Fibroblast of skin of abdomen (primary cell): ENCODE results near the gene NRTN.

Source experiments
- DNase-seq: peaks from one replicate; pipeline ENCODE4 v3.0.0-alpha.2; 2013

NRTN gene

GRCh38 chr19:5814852-5815246 lies 10.0 kb downstream of the NRTN start:
- no peak for DNase-seq

GRCh38 chr19:5817218-5817617 lies 12.4 kb downstream of the NRTN start:
- DNase-seq, result no peak

GRCh38 chr19:5818594-5818993 lies 13.7 kb downstream of the NRTN start:
- no peak for DNase-seq

- DNase-seq, result no peak
Observed at GRCh38 chr19:5820785-5821184, 15.9 kb downstream of the NRTN start.

- DNase-seq, result no peak
Observed at GRCh38 chr19:5821521-5822180, 16.8 kb downstream of the NRTN start.

- no peak for DNase-seq
Observed at GRCh38 chr19:5822181-5822844, 17.4 kb downstream of the NRTN start.

GRCh38 chr19:5823579-5824281 lies 18.9 kb downstream of the NRTN start:
- no peak for DNase-seq

GRCh38 chr19:5824751-5825150 lies 19.9 kb downstream of the NRTN start:
- no peak for DNase-seq

- no peak for DNase-seq
Observed at GRCh38 chr19:5825178-5825577, 20.3 kb downstream of the NRTN start.

- DNase-seq, result peak; percentile 51
Observed at GRCh38 chr19:5826531-5827341, 21.9 kb downstream of the NRTN start.

GRCh38 chr19:5827342-5827890 lies 22.5 kb downstream of the NRTN start:
- DNase-seq, result no peak

- DNase-seq, result peak; percentile 94
Observed at GRCh38 chr19:5827891-5828660, 23.2 kb downstream of the NRTN start.

- DNase-seq, result peak; percentile 14
Observed at GRCh38 chr19:5828661-5829566, 24.0 kb downstream of the NRTN start.

GRCh38 chr19:5829567-5830310 lies 24.9 kb downstream of the NRTN start:
- DNase-seq, result no peak

- DNase-seq, result no peak
Observed at GRCh38 chr19:5831159-5831558, 26.3 kb downstream of the NRTN start.

- no peak for DNase-seq
Observed at GRCh38 chr19:5832061-5832460, 27.2 kb downstream of the NRTN start.

GRCh38 chr19:5832527-5833216 lies 27.8 kb downstream of the NRTN start:
- no peak for DNase-seq

- no peak for DNase-seq
Observed at GRCh38 chr19:5837761-5838352, 33.0 kb downstream of the NRTN start.
